Endothelial cell of hepatic sinusoid (primary cell): ENCODE results near the gene CLEC20A.
"Not testable (repeated sequence)": the region's sequence is repeated elsewhere in the genome, so short reads cannot be mapped to it uniquely, and the experiment has no call there.

ENCODE experiments used
- in situ Hi-C: cut with HindIII; loops from 2 replicates; pipeline ENCODE4 v1.10.0; 2017; ENCODE audit warnings: low sequenced_read_pairs

CLEC20A gene

DNA sequence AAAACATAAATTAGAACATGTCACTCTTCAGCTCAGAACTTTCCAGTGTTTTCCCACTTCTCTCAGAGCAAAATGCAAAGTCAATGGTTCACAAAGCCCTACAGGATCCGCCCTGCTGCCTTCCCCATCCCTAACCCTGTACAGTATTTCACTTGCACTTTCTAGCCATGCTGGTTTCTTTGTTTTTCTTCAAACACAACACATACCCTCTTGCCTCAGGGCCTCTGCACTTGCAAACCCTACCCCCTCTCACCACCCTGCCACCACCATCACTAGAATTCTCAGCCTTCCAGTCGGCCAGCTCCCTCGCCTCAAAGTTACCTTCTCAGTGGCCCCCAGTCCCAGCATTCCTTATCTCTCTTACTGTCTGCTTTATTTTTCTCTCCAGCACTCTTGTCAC is 33.7 kb upstream of the CLEC20A start:
- in situ Hi-C loops: loop anchor here (25.0 kb wide), 1 partner anchor 232 kb away; no protein-coding TSS in a partner anchor

DNA sequence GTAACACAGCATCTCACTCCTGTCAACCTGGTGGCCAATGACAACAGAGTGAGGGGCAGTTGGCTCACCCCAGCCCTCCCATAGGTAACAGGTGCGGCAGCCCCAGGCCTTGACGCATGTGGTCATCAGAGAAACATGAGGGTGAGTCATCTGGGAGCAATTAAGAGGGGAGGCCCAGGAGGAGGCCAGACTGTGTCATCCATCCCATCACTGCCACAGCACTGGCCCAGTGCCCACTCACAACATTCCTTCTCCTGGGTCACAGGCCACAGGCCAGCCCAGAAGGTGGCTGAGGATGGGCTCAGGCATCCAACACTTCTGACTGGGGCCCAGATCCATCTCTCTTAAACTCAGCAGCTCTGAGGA is 33.3 kb upstream of the CLEC20A start:
- in situ Hi-C loops: loop anchor here (25.0 kb wide), 1 partner anchor 232 kb away; no protein-coding TSS in a partner anchor

- in situ Hi-C loops: loop anchor here (25.0 kb wide), 1 partner anchor 233 kb away; no protein-coding TSS in a partner anchor
These were observed 32.7 kb upstream of the CLEC20A start for GRCh38 chr1:178529364-178530036.

DNA sequence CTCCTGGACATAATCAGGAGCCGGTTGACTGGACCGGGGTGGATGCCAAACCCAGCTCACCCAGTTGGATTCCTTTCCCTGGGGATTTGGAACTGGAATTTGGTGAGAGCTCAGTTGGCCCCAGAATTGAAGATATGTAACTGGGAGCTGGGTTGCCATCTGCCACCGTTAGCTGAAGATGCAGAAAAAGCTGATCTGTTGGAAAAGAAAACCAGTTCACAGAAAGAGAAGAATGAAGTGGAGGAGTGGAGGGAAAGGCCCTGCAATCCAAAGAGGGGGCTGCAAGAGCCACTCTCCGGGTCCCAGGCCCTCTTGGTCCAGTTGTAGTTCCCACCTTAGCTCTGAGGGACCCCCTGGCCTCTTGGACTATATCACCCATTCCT is 32.2 kb upstream of the CLEC20A start:
- in situ Hi-C loops: loop anchor here (25.0 kb wide), 1 partner anchor 233 kb away; no protein-coding TSS in a partner anchor

GRCh38 chr1:178528228-178528952 is 31.6 kb upstream of the CLEC20A start:
- in situ Hi-C loops: loop anchor here (25.0 kb wide), 1 partner anchor 234 kb away; no protein-coding TSS in a partner anchor

GRCh38 chr1:178527117-178527516 is 30.4 kb upstream of the CLEC20A start:
- in situ Hi-C loops: loop anchor here (25.0 kb wide), 1 partner anchor 235 kb away; no protein-coding TSS in a partner anchor

- in situ Hi-C loops: no loop called here
These were observed 24.5 kb upstream of the CLEC20A start for GRCh38 chr1:178521241-178521640.

GRCh38 chr1:178520803-178521202 is 24.0 kb upstream of the CLEC20A start:
- in situ Hi-C loops: no loop called here

- in situ Hi-C loops: loop anchor here (10.0 kb wide), 1 partner anchor 476 kb away; no protein-coding TSS in a partner anchor
These were observed 22.1 kb upstream of the CLEC20A start for GRCh38 chr1:178518894-178519293.

- in situ Hi-C loops: loop anchor here (10.0 kb wide), 1 partner anchor 479 kb away; no protein-coding TSS in a partner anchor
These were observed 19.3 kb upstream of the CLEC20A start for GRCh38 chr1:178516110-178516509.

DNA sequence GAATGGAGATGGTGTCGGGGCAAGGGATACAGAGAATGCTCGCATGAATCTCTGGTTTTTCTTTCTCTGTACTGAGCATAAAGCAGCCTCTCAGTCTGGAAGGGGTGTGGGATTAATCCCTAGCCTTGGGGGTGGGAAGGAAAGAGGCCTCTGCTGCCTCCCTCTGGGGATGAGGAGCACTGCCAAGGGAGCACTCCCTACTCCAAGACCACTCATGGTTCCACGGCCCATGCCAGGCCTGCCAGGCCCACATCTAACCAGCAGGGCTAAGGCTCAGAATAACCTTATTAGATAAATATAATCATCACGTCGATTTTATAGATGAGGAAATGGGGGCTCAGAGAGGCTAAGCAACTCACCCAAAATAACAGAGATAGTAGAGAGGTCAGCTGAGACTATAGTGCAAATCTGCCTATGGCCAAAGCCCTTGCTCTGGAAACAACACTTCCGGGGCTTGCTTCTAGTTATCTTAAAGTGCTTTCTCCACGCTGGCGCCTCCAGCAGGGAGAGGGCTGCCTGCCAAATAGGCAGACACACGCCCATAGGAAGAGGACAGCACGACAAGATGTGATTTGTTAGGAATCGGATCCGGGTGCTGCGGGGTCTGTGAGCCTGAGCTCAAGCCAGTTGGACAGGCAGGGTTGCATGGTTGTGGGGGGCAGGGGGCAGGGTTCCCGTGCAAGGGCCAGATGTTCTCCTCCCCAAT is 16.7 kb upstream of the CLEC20A start:
- in situ Hi-C loops: loop anchor here (5.0 to 10.0 kb wide), 4 partner anchors 36 to 481 kb away; no protein-coding TSS in a partner anchor

DNA sequence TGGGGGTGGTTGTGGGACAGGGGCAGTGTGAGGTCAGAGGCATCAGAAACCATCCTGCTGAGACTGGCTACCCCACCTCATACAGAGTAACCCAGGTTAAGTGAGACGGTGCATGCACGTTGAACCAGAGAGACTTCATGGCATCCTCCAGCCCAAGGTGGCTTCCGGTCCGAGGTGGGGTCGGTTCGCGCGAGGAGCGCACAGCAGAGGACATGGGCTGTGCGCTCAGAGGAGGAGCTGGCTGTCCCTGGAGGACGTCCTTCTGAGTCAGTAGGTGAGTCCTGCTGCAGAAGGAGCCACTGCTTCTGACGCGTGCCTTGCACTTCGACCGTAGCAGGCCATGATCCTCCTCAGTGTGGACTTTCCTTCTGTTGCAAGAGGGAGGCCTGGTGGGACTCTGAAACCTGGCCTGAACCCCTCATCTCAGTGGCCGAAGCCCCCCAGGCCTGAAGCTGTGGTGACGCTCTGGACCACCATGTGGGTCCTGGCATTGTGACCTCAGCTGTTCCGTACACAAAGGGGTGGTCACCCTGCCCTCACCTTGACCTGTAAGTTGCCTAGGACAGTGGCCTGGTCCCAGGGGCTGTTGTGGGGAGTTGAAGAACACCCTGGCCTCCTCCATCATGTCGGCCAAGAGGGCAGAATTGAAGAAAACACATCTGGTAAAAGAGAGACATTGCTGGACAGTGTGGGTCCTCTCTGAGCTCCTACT is 16.0 kb upstream of the CLEC20A start, which contains the start of gene TEX35:
Gene TEX35, plus strand, starts transcription at position 544 of the 712 bp plus-strand sequence. Its CDS starts 80 bp downstream, at position 624.
- in situ Hi-C loops: loop anchor here (5.0 to 10.0 kb wide), 4 partner anchors 35 to 482 kb away; no protein-coding TSS in a partner anchor

DNA sequence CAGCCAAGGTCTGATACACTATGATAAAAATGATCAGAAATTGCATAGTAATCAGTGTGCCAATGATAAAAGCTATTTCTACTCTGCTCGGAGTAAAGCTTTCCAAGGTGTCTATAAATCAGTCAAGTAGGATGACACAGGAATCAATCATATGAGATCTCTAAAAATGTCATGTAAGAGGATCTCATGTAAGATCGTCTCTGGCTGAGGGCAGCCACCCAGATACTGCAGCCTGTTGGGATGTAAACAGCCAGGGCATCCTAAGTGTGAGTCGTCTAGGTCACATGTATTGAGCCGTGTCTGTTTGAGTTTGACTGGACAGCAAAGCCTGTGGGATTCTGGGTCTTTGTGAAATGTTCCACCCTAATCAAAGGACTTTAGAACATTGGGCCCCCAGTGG is 13.4 kb upstream of the CLEC20A start:
- in situ Hi-C loops: loop anchor here (5.0 to 10.0 kb wide), 4 partner anchors 33 to 485 kb away; no protein-coding TSS in a partner anchor

DNA sequence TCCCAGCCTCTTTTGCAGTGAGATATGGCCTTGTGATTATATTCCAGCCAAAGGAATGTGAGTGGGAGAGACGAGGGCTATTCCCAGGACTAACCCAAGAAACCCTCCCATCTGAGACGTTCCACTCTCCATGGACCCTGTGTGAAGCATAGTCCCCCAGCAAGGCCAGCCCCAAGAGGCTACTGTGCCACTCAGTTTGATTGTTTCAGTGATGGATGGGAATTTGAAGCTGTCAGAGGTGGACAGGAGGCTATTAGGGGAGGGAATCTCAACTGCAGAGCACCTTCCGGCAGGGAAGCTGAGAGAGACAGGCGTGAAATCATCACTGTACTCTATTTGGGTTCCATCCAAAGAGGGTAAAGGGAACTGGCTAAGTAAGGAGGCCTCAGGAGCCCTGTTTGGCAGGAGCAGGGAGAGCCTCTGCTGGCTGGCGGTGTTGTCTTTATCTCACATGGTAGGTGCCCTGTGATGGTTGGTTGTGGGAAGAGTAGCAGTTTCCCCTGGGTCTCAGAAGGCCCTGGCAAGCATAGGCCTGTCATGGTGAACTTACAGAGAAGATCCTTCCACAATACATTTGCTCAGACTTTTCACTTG is 12.7 kb upstream of the CLEC20A start:
- in situ Hi-C loops: loop anchor here (5.0 to 10.0 kb wide), 4 partner anchors 32 to 485 kb away; no protein-coding TSS in a partner anchor

- in situ Hi-C loops: no loop called here
These were observed 9.9 kb upstream of the CLEC20A start for GRCh38 chr1:178506669-178507068.

- in situ Hi-C loops: no loop called here
These were observed 9.4 kb upstream of the CLEC20A start for GRCh38 chr1:178506177-178506576.

DNA sequence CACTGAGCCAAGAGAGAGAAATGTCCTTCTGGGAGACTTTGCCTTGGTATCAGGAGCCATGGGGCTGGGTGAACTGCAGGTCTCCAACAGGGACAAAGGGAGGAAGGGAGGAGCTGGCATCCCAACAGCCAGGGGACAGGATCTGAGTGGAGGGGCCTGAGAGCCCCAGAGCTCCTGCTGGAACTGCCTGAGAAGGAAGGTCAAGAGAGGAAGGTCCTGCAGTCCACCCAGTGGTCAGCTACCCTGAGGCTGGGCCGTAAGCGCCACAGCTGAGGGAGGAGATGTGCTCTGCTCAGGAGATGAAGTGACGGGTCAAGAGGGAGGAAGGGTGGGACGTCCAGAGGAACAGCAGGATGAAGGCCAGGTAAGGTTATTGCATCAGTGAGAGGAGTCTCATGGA is 7.5 kb upstream of the CLEC20A start:
- in situ Hi-C loops: no loop called here

DNA sequence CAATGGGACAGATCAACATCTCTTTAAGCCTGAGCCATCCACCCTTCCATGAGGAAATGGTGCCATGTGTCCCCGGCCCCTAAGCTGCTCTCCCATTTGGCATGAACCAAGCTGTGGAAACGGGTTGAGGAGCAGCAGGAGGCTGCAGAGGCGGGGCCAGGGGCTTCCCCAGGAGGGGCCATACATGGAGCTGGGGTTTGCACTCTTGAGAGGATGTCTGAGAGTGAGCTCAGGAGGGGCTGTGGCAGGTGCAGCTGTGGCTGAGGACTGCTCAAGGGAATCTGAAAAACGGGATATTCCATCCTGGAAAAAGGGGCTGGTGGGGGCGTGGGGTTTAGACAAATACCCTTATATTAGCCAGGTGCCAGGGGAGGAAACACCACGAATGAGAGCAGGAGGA is 7.1 kb upstream of the CLEC20A start:
- in situ Hi-C loops: no loop called here

DNA sequence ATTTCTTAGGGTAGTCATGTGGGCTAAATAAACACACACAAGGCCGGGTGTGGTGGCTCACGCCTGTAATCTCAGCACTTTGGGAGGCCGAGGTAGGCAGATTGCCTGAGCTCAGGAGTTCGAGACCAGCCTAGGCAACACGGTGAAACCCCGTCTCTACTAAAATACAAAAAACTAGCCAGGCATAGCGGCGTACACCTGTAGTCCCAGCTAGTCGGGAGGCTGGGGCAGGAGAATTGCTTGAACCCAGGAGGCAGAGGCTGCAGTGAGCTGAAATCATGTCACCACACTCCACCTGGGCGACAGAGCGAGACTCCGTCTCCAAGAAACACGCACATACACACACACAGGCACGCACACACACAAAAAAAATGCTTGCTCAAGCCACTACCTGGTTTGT is 6.6 kb upstream of the CLEC20A start:
- in situ Hi-C loops: not testable (repeated sequence)

- in situ Hi-C loops: no loop called here
These were observed 6.1 kb upstream of the CLEC20A start for GRCh38 chr1:178502856-178503255.
